Lung microvascular endothelial cell (primary cell): ENCODE results near the gene GRB10. TPM values are rescaled to one million over a fixed set of nuclear protein-coding genes. Genes with fewer than 3 reads are reported as not detected.
"Not testable (repeated sequence)": the region's sequence is repeated elsewhere in the genome, so short reads cannot be mapped to it uniquely, and the experiment has no call there.

Experiments
- DNase-seq, 2 donors: peaks; one replicate each; pipeline versions ENCODE4 v3.0.0 to v3.0.0-alpha.2; 2010; ENCODE audit warnings: low read depth in 2 of 2
- total RNA-seq: library from RNA; depleted of rRNA; stranded (reverse); fragments of >200 nt; gene quantifications from 2 replicates; pipeline ENCODE4 v1.2.1, GENCODE V29; 2014

The GRB10 gene
- total RNA-seq, 1 donor from 2014 or later: 59.9 TPM

- DNase-seq: no peak
Observed at GRCh38 chr7:50555594-50556140, 227.0 kb downstream of the GRB10 start.

- no peak for DNase-seq
Observed at GRCh38 chr7:50554431-50555322, 228.0 kb downstream of the GRB10 start.

- no peak for DNase-seq
Observed at GRCh38 chr7:50553973-50554372, 228.7 kb downstream of the GRB10 start.

GRCh38 chr7:50552921-50553320 lies 229.8 kb downstream of the GRB10 start:
- DNase-seq: peak; percentile 58 to 66

- DNase-seq: no peak
Observed at GRCh38 chr7:50552139-50552538, 230.6 kb downstream of the GRB10 start.

GRCh38 chr7:50545613-50546012 lies 237.1 kb downstream of the GRB10 start:
- not testable (repeated sequence) for DNase-seq

- no peak for DNase-seq
Observed at GRCh38 chr7:50544992-50545391, 237.7 kb downstream of the GRB10 start.

GRCh38 chr7:50543776-50544442 lies 238.8 kb downstream of the GRB10 start:
- no peak for DNase-seq

- DNase-seq: no peak
Observed at GRCh38 chr7:50542132-50542531, 240.6 kb downstream of the GRB10 start.

- DNase-seq: no peak
Observed at GRCh38 chr7:50540785-50541579, 241.7 kb downstream of the GRB10 start.

Other genes starting within 250 kb of the GRB10 start
- gene DDC, start 217.5 kb downstream of the GRB10 start, total RNA-seq: not detected in 2 replicates